Esophagus muscularis mucosa (tissue), 3 donors: ENCODE measurements around the gene CAPN1.

Experiments used
- POLR2A ChIP-seq: fragments of 450-650 bp; IDR thresholded peaks from one replicate; pipeline ENCODE4 v1.6.1; 2017; ENCODE audit warnings: antibody characterized with exemption, moderate library complexity, mild to moderate bottlenecking, low read depth
- TF ChIP-seq, protein P1 (sequence below), 3 experiments: fragments of 200-600 bp in 2 of 3; fragments of 450-650 bp in 1 of 3; sonication (generic) in 2 of 3; IDR thresholded peaks; one replicate each; pipeline ENCODE4 v1.5.1; 2017 to 2019; ENCODE audit warnings: antibody characterized with exemption in 3 of 3, mild to moderate bottlenecking in 2 of 3, moderate library complexity in 1 of 3

DNA sequence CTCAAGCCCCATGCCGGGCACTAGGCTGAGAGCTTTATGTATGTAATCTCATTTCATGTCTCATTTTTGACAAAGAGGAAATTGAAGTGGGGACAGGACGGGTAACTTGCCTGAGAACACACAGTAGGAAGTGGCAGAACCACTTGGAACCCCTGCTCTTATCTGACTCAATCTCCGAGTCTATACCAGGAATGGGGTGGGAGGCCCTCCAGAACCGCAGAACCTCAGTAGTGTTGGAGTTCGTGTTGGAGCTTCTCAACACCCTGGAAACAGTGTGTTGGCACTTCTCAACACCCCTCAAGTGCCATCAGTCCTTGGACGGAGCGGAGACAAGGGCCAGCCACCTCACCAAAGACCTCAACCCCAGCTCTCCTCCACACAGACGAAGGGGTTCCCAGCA lies 41.3 kb downstream of the CAPN1 start:
- TF ChIP-seq, protein P1, sequence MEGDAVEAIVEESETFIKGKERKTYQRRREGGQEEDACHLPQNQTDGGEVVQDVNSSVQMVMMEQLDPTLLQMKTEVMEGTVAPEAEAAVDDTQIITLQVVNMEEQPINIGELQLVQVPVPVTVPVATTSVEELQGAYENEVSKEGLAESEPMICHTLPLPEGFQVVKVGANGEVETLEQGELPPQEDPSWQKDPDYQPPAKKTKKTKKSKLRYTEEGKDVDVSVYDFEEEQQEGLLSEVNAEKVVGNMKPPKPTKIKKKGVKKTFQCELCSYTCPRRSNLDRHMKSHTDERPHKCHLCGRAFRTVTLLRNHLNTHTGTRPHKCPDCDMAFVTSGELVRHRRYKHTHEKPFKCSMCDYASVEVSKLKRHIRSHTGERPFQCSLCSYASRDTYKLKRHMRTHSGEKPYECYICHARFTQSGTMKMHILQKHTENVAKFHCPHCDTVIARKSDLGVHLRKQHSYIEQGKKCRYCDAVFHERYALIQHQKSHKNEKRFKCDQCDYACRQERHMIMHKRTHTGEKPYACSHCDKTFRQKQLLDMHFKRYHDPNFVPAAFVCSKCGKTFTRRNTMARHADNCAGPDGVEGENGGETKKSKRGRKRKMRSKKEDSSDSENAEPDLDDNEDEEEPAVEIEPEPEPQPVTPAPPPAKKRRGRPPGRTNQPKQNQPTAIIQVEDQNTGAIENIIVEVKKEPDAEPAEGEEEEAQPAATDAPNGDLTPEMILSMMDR (IDR thresholded peaks at IDR 0.05): no peak
- no peak for TF ChIP-seq POLR2A
